T-cell (primary cell): ENCODE data around the gene KIF19. TPM values are rescaled to one million over a fixed set of nuclear protein-coding genes. Genes with fewer than 3 reads are reported as not detected.

Source experiments
- ATAC-seq, 4 experiments: fragments of 200-7000 bp in 3 of 4; fragments of 150-1000 bp in 1 of 4; cut with Tn5 transposase; replicated peaks in 1 of 4; 1 replicate in 3 of 4; 2 replicates in 1 of 4; pipeline ENCODE4 v1.10.0; 2021; ENCODE audit warnings: moderate library complexity in 3 of 4, mild to moderate bottlenecking in 2 of 4, moderate number of reproducible peaks in 1 of 4
- CTCF ChIA-PET, 2 donors: fragments of 300-600 bp; sonication (Branson Sonifier 250); formaldehyde crosslinking; loops; one replicate each; lab custom pipeline; 2022; ENCODE audit warnings: antibody characterized with exemption in 2 of 2; lab: Charles Lee
- POLR2A ChIA-PET, 2 donors: fragments of 300-600 bp; sonication (Branson Sonifier 250); formaldehyde crosslinking; loops; one replicate each; lab custom pipeline; 2022; ENCODE audit warnings: antibody characterized with exemption in 2 of 2; lab: Charles Lee
- DNase-seq, 35 experiments: peaks; one replicate each; pipeline versions ENCODE4 v3.0.0 to v3.0.0-alpha.2; 2013 to 2023
- H3K27ac ChIP-seq: one replicate; pipeline ENCODE4 v1.5.1; 2013; ENCODE audit warnings: low read length
- H3K27me3 ChIP-seq, 2 experiments: replicated peaks in 1 of 2; 1 replicate in 1 of 2; 2 replicates in 1 of 2; pipeline versions ENCODE4 v1.6.1 to v1.7.0; 2013; ENCODE audit warnings: low read length in 1 of 2, mixed read lengths in 1 of 2; ENCODE audit not compliant: control insufficient read depth in 2 of 2, insufficient read depth in 2 of 2; ENCODE audit errors: extremely low read depth in 1 of 2
- H3K36me3 ChIP-seq, 2 donors: 1 replicate in 1 of 2; 2 replicates in 1 of 2; pipeline versions ENCODE4 v1.6.1 to v1.7.0; 2013; ENCODE audit warnings: low read length in 1 of 2; ENCODE audit not compliant: control insufficient read depth in 2 of 2, insufficient read depth in 1 of 2; ENCODE audit errors: extremely low read depth in 1 of 2
- H3K4me1 ChIP-seq, 2 experiments: 1 replicate in 1 of 2; 2 replicates in 1 of 2; pipeline versions ENCODE4 v1.6.1 to v1.7.0; 2013; ENCODE audit warnings: low read length in 2 of 2, mixed read lengths in 1 of 2; ENCODE audit not compliant: insufficient read depth in 2 of 2, control insufficient read depth in 1 of 2; ENCODE audit errors: extremely low read depth in 1 of 2
- H3K4me3 ChIP-seq, 2 donors: 1 replicate in 1 of 2; 2 replicates in 1 of 2; pipeline versions ENCODE4 v1.5.1 to v1.7.0; 2013; ENCODE audit warnings: mild to moderate bottlenecking in 2 of 2, low read length in 1 of 2, moderate library complexity in 1 of 2; ENCODE audit not compliant: control insufficient read depth in 1 of 2; ENCODE audit errors: extremely low read depth in 1 of 2
- H3K9me3 ChIP-seq: 2 replicates; pipeline ENCODE4 v1.7.0; 2013
- H3K27ac Mint-ChIP-seq, 2 donors: one replicate each; pipeline ENCODE4 v1.8.0; 2020 to 2021; ENCODE audit warnings: mild to moderate bottlenecking in 2 of 2, mixed read lengths in 2 of 2
- H3K27me3 Mint-ChIP-seq, 2 donors: one replicate each; pipeline ENCODE4 v1.8.0; 2021 to 2022; ENCODE audit warnings: mixed read lengths in 2 of 2
- H3K36me3 Mint-ChIP-seq: one replicate; pipeline ENCODE4 v1.8.0; 2021; ENCODE audit warnings: mixed read lengths
- H3K4me1 Mint-ChIP-seq, 3 donors: one replicate each; pipeline ENCODE4 v1.8.0; 2020 to 2022; ENCODE audit warnings: mixed read lengths in 3 of 3, mild to moderate bottlenecking in 1 of 3
- H3K4me3 Mint-ChIP-seq, 3 donors: one replicate each; pipeline ENCODE4 v1.8.0; 2020 to 2022; ENCODE audit warnings: mild to moderate bottlenecking in 3 of 3, mixed read lengths in 3 of 3, moderate library complexity in 3 of 3
- H3K9me3 Mint-ChIP-seq, 3 donors: one replicate each; pipeline ENCODE4 v1.8.0; 2020 to 2022; ENCODE audit warnings: mixed read lengths in 3 of 3
- WGBS: methylation state at CpG from one replicate; pipeline ENCODE4 v1.1.5; 2013; ENCODE audit warnings: missing lambda C conversion rate; ENCODE audit not compliant: insufficient coverage; 5-methylcytosine and 5-hydroxymethylcytosine counted together
- total RNA-seq, 35 experiments: library from RNA in 6 of 35; stranded (reverse) in 6 of 35; fragments of 120-200 nt in 1 of 35; gene quantifications; one replicate each; pipeline versions ENCODE4 v1.2.1 to v1.2.4 and lab custom pipeline; 2013 to 2026

The KIF19 gene
- total RNA-seq, 5 donors from 2014 or later (not counting 1 experiment from before 2014, with no cell fraction given), result 0.20 to 2.0 (median 0.53) TPM

DNA sequence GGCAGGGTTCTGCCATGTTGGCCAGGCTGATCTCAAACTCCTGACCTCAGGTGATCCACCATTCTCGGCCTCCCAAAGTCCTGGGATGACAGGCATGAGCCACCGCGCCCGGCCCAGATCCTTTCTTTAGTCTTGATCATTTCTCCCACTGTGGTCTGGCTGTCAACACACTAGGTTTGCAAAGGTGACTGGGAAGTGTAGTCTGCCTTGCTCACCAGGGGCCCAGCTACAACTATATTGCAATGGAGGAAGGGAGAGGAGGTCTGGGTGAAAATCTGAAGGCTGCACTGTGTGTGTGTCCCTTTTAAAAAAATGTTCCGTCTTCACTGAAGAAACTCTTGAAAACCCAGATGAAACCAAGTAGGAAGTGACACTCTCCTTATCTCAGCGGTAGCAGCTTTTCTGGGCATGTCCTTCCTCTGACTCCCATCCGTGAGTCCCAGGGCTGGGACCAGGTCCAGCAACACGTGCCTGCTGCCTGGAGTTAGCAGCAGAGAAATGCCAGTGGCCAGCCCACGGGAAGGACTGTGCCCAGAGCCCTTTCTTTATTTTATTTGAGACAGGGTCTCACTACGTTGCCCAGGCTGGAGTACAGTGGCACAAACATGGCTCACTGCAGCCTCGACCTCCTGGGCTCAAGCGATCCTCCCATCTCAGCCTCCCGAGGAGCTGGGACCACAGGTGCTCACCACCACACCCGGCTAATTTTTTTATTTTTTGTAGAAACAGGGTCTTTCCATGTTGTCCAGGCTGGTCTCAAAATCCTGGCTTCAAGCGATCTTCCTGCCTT lies 17.8 kb upstream of the KIF19 start:
- CTCF ChIA-PET, result no interaction called here
- H3K27ac Mint-ChIP-seq, result no peak overlapping the region

DNA sequence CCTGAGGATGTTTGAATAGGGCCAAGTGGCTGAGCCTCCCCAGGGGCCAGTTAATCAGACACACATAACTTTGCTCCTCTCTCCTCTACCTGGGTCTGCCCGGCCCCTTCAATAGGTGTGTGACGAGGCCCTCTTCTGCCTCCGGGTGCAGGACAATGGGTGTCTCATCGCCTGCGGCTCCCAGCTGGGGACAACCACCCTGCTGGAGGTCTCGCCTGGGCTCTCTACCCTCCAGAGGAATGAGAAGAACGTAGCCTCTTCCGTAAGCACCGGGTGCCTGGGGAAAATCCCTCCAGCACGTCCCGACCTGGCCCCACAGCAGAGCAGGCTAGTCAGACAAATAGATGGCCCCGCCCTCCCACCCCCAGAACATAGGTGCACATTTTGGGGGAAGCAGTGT lies 16.1 kb upstream of the KIF19 start:
- ChIA-PET CTCF (no interaction called here), POLR2A (no interaction called here)
- no peak overlapping the region for H3K4me3 ChIP-seq
- ATAC-seq, result no peak
- H3K27ac ChIP-seq, result no peak overlapping the region
- H3K36me3 Mint-ChIP-seq, result no peaks in the 10 kb centered on the region
- no peaks in the 10 kb centered on the region for H3K27me3 Mint-ChIP-seq
- WGBS, result 89% methylated on average over 8 of the region's 12 CpGs
- peaks cover 0 to 22% of the 10 kb centered on the region in 2 experiments for H3K27me3 ChIP-seq
- no peaks in the 10 kb centered on the region for H3K9me3 ChIP-seq
- no peaks in the 10 kb centered on the region for H3K36me3 ChIP-seq
- no peak overlapping the region for H3K27ac Mint-ChIP-seq
- DNase-seq, result no peak
- peaks cover 0 to 9% (median 6%) of the 10 kb centered on the region in 3 donors for H3K4me1 Mint-ChIP-seq
- peaks cover 0 to 3% of the 10 kb centered on the region in 2 experiments for H3K4me1 ChIP-seq
- H3K4me3 Mint-ChIP-seq, result no peak overlapping the region
- peaks cover 0 to 5% (median 5%) of the 10 kb centered on the region in 3 donors for H3K9me3 Mint-ChIP-seq

More for the DNA sequence above, 17.8 kb upstream of the KIF19 start:
- H3K27ac ChIP-seq, result no peak overlapping the region
- peaks cover 0 to 22% of the 10 kb centered on the region in 2 experiments for H3K27me3 ChIP-seq
- 42% methylated on average over 11 of the region's 15 CpGs for WGBS
- H3K36me3 ChIP-seq, result no peaks in the 10 kb centered on the region
- H3K9me3 Mint-ChIP-seq, result peaks cover 0 to 5% (median 5%) of the 10 kb centered on the region in 3 donors
- peaks cover 0 to 3% of the 10 kb centered on the region in 2 experiments for H3K4me1 ChIP-seq
- H3K36me3 Mint-ChIP-seq, result no peaks in the 10 kb centered on the region
- POLR2A ChIA-PET, result no interaction called here
- no peaks in the 10 kb centered on the region for H3K9me3 ChIP-seq
- H3K4me3 Mint-ChIP-seq, result no peak overlapping the region
- no peak for ATAC-seq
- no peaks in the 10 kb centered on the region for H3K27me3 Mint-ChIP-seq
- H3K4me3 ChIP-seq, result no peak overlapping the region
- peaks cover 0 to 9% (median 6%) of the 10 kb centered on the region in 3 donors for H3K4me1 Mint-ChIP-seq
- DNase-seq, result no peak

DNA sequence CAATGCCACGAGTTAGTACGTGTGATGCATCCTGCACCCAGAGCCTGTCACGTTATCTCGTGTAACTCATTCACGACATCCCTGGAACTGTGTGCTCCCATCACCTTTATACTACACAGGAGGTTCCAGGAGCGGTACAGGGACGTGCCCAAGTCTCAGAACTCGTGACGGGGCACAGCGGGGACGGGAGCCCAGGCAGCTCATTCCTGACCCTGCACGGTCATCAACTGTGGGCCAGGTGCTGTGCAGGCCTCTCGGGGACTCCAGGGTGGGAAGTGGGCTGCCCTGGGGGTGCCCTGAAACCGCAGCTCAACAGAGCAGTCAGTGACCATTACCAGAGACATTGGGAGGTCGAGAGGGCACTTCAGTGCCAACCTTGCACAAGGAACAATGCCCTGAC lies 11.1 kb upstream of the KIF19 start:
- Mint-ChIP-seq H3K36me3 (no peaks in the 10 kb centered on the region), H3K27me3 (no peaks in the 10 kb centered on the region), H3K9me3 (peaks cover 0 to 5% (median 5%) of the 10 kb centered on the region in 3 donors), H3K4me1 (no peaks in the 10 kb centered on the region), H3K4me3 (no peak overlapping the region), H3K27ac (no peak overlapping the region)
- Histone ChIP-seq H3K4me1 (no peaks in the 10 kb centered on the region), H3K27me3 (peaks cover 0 to 12% of the 10 kb centered on the region in 2 experiments), H3K36me3 (no peaks in the 10 kb centered on the region), H3K4me3 (no peak overlapping the region), H3K27ac (no peak overlapping the region), H3K9me3 (no peaks in the 10 kb centered on the region)
- 86% methylated on average over 15 of the region's 15 CpGs for WGBS
- ATAC-seq (no peak), DNase-seq (no peak)
- CTCF ChIA-PET, result no interaction called here
- POLR2A ChIA-PET, result no interaction called here

DNA sequence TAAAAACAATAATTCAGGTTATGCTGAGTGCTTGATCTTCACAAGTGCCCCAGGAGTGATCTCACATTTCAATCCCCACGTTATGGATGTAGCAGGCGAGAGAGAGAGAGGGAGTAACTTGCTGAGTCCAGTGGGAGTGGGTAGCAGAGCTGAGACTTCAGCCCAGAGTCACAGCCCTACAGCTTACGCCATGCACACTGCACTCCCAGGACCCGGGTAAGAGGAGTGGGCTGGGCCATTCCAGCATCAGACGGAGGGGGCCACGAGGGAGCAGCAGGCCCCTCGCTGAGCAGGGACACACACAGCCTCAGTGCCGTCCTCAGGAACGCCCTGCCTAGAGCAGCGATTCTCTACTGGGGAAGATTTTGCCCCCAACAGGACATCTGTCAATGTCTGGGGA lies 9.8 kb upstream of the KIF19 start:
- ChIA-PET CTCF (interaction anchor here in 1 of 2 donors (0.6 kb wide), 1 partner anchor 12 kb away, joined by 3 read pairs; no protein-coding TSS in a partner anchor), POLR2A (no interaction called here)
- Histone ChIP-seq H3K4me3 (no peak overlapping the region), H3K9me3 (no peaks in the 10 kb centered on the region), H3K27ac (no peak overlapping the region), H3K36me3 (no peaks in the 10 kb centered on the region), H3K27me3 (peaks cover 0 to 12% of the 10 kb centered on the region in 2 experiments), H3K4me1 (no peaks in the 10 kb centered on the region)
- Mint-ChIP-seq H3K9me3 (peaks cover 0 to 5% (median 5%) of the 10 kb centered on the region in 3 donors), H3K27ac (no peak overlapping the region), H3K4me3 (no peak overlapping the region), H3K4me1 (no peaks in the 10 kb centered on the region), H3K36me3 (no peaks in the 10 kb centered on the region), H3K27me3 (no peaks in the 10 kb centered on the region)
- ATAC-seq (no peak), DNase-seq (no peak)
- 81% methylated on average over 5 of the region's 10 CpGs for WGBS

DNA sequence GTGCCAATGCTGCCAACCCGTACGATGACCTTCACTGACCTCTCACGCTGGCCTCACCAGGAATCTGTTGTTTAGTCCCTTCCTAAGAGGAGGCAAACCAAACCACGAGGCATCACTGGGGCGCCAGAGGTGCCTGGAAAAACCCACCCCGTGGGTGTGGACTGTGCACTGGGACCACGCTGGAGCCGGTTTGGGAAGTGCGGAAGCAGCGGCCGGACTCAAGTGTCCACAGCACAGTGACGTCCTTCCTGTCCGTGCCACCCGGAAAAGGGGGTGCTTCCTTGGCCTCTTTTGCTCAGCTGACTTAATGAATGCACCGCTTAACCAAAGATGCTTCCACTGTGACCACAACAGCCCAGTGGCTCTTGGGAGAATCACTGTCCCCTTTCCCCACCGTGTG lies 9.0 kb upstream of the KIF19 start:
- Histone ChIP-seq H3K4me1 (no peaks in the 10 kb centered on the region), H3K4me3 (no peak overlapping the region), H3K36me3 (no peaks in the 10 kb centered on the region), H3K27ac (no peak overlapping the region), H3K27me3 (peaks cover 0 to 11% of the 10 kb centered on the region in 2 experiments), H3K9me3 (no peaks in the 10 kb centered on the region)
- H3K4me3 Mint-ChIP-seq, result no peak overlapping the region
- POLR2A ChIA-PET, result no interaction called here
- H3K27me3 Mint-ChIP-seq, result peaks cover 0 to 5% of the 10 kb centered on the region in 2 donors
- H3K9me3 Mint-ChIP-seq, result peaks cover 0 to 5% (median 5%) of the 10 kb centered on the region in 3 donors
- CTCF ChIA-PET, result no interaction called here
- 72% methylated on average over 15 of the region's 16 CpGs for WGBS
- DNase-seq (no peak), ATAC-seq (no peak)
- H3K36me3 Mint-ChIP-seq, result no peaks in the 10 kb centered on the region
- H3K27ac Mint-ChIP-seq, result no peak overlapping the region
- H3K4me1 Mint-ChIP-seq, result no peaks in the 10 kb centered on the region

DNA sequence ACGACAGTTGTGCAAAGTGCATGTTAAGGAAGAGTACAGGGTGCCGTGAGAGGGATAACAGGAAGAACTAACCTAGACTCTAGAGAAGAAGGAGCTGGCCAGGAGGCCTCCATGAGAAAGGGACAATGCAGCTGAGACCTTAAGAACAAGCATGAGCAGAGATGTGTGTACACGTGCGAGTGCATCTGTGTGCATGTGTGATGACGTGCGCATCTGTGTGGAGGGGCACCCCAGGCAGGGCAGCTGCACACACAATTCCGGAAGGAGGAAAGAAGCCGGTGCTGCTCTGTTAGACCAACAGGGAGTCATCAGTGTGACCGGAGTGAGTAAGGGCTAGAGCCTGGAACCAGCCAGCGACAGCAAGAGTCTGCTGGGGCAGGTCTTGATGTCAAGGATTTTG lies 7.6 kb upstream of the KIF19 start:
- Histone ChIP-seq H3K36me3 (no peaks in the 10 kb centered on the region), H3K27me3 (peaks cover 0 to 16% of the 10 kb centered on the region in 2 experiments), H3K27ac (no peak overlapping the region), H3K9me3 (no peaks in the 10 kb centered on the region), H3K4me1 (no peaks in the 10 kb centered on the region), H3K4me3 (no peak overlapping the region)
- Mint-ChIP-seq H3K27me3 (peaks cover 0 to 12% of the 10 kb centered on the region in 2 donors), H3K36me3 (no peaks in the 10 kb centered on the region), H3K4me1 (no peaks in the 10 kb centered on the region), H3K9me3 (no peaks in the 10 kb centered on the region), H3K27ac (no peak overlapping the region), H3K4me3 (no peak overlapping the region)
- ChIA-PET POLR2A (no interaction called here), CTCF (interaction anchor here (0.6 kb wide), 2 partner anchors 271 to 886 kb away, joined by 3 to 10 read pairs; no protein-coding TSS in a partner anchor)
- no peak for ATAC-seq
- DNase-seq, result no peak
- WGBS, result 93% methylated on average over 10 of the region's 10 CpGs
